HG03460 (cell line): Measurements from ENCODE around the gene MYO18A.

ENCODE experiments used
- ATAC-seq: cut with Tn5 transposase; IDR thresholded peaks from one replicate; pipeline ENCODE4 v1.9.1; 2021; ENCODE audit not compliant: unreplicated experiment

The MYO18A gene

DNA sequence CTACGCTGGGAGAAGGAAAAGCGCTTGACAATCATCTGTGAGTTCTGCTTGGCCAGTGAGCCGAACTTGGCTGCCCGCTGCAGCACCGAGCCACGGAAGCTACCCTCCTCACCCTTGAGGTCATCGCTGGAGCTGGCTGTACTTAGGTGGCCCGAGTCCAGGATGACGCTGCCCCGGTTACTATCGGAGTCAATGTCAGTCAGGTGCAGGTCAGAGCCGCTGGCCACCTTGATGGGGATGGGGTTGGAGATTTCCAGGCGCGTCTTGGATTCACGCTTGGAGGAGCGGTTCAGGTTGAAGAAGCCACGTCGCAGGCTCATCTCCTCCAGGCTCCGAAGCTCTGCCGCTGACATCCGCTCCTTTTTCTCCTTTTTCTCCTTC is 13.7 kb downstream of the MYO18A start:
- ATAC-seq, result no peak

DNA sequence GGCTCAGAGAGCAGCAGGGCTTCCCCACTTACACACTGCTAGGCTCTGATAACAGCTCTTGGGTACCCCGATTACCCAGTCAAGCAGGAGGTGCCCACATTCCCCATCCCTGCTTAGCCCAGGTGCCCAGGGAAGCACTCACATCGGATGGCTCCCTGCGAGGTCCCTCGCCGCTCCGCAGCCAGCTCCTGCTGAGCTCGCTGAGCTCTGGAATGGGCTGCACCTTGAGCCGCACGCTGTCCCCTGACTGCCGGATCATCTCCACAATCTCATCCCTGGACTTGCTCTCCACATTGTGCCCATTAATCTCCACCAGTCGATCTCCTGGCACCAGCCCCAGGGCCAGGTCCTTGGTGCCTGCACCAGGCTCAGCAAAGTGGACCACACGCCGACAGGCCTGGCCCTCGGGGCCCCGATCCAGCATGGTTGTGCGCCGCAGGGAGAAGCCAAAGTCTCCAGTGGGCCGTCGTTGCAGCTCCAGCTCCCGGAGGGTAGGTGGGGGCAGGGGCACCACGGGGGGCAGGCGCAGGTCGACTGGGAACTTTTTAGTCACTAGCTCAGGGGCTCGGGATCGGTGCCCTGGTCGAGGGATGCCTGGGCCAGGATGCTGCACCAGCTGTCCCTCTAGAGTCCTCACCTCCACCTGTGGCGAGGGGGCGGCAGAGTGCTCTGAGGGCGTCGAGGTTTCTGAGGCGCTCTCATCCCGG is 14.2 kb downstream of the MYO18A start:
- ATAC-seq, result no peak

DNA sequence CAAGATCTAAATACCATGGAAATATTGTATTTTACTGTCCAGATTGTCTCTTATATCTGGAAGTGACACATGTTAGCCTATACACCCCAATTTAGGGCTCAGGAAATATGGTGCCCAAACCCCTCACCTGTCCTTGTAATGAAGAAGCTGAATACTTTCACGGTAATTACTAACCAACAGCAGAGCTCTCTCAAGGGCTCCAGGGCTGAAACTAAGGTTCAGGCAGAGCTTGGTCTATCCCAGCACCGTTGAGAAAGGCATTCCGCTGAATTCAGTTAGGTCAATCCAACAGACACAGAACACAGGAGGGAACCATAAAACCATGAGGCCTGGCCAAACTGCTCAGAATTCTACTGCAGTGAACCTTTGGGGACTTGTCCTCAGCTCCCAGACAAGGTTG is 14.9 kb downstream of the MYO18A start:
- no peak for ATAC-seq

DNA sequence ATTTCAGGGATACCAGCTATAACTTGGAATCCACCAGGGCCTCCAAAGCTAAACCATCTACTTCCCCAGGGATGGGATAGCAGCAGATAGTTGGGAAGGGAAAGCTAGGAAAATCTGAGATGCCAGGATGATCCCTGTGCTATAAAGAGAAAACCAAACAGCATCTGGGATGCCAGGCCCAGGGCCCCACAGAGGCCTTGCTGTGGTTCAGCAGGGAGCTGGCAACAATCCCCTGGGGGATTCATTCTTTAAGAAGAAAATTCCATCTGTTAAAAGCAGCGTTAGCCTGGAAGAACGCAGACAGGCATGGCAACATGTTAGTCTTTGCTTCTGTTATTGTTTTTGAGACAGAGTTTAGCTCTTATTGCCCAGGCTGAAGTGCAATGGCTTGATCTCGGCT is 16.6 kb downstream of the MYO18A start:
- no peak for ATAC-seq

DNA sequence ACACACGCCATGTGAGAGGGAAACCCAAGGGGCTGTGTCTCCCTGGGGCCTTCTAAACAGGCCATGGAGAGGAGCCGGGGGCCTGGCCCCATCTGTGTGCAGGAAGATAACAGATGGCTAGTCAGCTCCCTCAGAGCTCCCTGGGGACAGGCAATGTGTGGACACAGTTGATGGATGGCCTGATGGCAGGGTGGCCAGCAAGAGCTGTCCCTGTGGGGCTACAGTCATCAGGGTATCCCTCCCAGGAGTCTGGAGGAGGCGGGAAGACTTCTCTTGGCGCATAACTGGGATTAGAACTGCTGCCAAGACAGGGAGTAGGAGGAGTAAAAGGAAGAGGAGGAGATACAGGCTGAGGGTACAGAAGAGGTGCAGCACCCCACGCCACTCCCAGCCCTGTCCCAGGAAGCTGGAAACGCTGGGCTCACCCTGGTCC is 17.3 kb downstream of the MYO18A start:
- no peak for ATAC-seq

DNA sequence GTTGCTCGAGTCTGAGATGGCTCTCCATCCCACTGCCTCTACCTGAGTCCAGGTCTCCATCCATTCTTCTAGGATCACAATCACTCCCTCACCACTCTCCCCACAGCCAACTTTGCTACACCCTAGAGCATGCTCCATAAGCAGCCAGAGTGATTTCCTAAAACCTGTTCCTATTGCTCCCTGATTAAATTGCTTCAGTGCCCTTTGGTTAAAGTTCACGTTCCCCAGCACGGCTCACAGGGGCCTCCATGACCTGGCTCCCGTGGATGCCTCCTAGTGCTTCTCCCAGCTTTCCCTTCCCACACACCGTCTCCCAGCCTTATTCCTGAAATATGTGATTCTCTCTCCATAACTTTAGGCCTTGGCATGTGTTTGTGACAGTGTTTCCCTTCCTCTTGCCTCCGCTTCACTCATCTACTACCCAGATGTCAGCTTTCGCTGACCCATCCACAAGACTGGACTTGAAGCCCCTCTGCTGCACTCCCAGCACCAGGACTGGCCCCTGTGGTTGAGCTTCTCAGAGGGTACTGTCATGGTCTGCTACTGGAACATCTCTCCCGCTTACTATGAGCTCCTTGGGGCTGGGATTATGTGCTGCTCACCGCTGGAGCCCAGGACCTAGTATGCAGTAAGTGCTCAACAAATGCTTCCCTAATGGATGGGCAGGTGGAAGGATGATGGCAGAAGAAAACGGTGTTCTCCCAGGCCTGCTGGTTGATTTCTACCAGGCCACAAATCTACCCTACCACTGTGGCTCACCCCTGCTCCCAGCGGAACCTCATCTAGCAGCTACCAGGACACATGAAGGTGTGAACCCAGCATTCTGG is 17.9 kb downstream of the MYO18A start:
- ATAC-seq, result no peak

DNA sequence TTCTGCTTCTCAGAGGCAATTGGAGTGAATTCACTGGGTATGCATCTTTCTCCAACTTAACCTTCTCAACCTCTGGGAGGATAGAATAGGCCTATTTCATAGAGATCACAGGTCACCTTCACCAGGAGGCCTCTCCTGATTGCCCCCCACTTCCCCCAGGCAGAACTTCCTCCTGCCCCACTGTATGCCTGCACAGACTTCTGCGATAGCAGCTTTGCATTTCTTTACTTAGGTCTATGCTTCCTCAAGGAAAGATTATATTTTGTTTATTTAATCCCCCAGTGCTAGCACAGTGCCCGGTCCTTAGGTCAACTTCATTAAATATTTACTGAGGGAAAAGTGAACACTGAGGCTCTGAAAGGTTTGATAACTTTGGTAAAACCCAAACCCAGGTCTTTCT is 19.9 kb downstream of the MYO18A start:
- ATAC-seq, result no peak

DNA sequence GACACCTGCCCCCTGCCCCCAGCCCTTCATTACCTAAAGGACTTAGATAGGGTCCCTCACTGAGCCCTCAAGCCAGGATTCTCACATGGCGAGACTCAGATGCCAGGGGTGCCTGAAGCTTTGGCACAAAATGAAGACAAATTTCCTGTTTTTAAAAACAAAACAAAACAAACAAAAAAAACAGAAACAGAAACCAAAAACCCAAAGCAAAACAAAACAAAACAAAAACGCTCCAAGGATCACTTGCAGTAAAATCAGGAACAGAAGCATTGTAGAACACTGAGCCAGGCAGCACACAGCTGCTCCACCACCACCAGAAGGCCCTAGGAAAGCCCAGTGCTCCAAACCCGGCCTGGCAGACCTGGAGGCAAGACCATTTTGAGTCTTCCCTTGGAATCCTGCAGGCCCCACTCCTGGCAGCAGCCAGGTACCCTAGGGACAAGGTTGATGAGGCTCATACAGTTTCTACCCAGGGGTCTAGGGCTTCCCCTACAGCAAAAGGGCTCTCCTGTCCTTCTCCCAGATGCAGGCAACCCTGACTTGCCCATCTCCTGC is 20.8 kb downstream of the MYO18A start:
- ATAC-seq, result no peak

DNA sequence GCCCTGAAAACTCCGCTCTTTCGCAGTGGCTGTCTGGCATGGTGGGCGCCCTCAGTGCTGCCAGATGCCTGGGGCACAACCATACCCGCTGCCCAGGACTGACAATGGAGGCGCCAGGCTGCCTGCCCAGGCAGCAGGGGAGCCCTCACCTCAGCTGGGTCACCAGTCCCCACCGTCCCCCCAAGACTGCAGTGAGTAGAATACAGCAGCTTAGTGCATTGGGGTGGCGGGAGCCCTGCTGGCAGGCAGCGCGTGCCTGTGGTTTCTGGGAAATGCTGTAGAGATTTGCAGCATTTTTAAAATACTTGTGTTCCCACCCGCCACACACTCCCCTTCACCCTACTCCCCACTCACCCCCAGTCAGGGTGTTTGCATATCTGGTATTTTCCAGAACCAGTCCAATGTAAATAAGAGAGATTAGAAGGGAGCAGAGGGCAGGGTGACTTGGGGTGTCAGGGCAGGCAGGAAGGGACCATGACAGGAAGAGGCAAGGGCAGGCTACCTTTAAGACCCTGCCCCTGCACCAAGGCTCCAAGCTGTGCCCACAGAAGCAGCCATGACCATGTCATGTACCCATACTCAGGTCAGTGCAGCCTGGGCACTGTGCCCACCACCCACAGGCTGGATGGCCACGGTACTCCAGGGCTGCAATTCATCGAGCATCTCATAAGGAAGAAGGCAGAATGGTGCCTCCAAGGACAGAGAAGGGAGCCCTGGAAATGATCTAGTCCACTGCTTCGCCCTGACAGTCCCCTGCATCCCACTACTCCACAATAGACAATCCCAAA is 21.5 kb downstream of the MYO18A start:
- no peak for ATAC-seq

DNA sequence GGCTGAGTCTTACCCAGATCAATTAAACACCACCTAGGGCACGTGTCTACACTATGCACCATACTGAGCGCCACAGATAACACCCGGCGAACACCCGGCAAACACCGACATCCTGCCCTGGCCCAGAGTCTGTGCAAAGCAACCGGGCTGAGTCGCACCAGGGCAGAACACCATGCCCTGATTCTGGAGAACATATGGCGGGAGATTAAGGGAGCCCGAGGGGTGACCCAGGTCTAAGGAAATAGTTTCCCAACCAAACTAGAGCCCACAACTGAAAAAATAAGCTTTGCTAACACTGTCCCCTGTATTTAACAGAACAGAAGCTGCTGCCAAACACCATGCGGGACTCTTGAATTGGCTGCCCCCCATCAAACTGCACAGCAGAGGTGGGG is 22.1 kb downstream of the MYO18A start:
- no peak for ATAC-seq

DNA sequence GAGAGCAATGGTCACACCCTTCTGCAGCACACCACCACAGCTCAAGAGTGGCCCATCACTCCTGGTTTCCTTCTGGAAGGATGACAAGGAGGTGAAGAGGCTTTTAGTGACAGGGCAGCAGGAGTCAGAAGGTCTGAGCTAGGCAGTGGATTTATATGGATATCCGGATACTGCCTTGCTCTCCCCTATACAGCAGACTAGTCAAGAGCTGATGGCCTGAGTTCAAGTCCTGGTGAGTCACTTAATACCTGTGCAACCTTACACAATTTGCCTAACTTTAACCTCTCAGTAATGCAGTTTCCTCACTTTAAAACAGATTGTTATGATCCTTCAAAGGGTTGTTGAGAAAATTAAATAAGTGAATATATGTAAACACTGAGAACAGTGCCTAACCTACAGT is 22.9 kb downstream of the MYO18A start:
- ATAC-seq, result no peak

DNA sequence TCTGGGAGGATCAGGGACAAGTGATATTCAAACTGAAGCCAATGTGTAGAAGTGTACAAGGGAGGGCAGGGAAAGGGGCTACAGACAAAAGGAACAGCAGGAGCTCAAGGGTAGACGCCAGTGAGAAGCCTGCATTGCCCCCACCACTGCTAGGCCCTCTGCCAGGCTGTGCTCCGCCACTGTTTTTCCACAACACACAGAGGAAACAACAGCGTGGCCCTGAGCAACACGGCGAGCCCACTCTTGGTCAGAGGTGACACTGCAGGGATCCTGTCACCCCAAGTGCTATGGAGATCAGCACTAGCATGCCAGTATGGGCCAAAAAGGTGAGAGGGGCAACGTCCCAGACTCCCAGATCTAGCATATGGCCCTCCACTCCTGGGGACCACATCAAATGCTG is 23.4 kb downstream of the MYO18A start:
- ATAC-seq, result no peak

DNA sequence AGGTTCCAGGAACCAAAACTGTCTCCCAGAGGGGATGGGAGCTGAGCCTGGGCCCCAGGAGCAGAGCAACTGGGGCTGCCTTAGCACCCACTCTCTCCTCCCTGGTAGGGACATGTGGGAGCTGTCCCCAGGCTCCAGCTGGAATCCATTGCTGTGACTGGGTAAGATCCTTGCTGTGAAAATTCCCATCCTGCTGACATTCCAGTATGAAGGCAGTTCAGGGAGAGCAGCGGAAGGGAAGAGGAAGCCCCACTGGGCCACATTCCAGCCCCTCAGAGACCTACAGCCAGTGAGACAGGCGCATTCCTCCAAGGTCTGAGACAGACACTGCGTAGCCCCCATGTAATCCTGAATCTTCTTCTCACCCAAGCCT is 24.2 kb downstream of the MYO18A start:
- no peak for ATAC-seq

DNA sequence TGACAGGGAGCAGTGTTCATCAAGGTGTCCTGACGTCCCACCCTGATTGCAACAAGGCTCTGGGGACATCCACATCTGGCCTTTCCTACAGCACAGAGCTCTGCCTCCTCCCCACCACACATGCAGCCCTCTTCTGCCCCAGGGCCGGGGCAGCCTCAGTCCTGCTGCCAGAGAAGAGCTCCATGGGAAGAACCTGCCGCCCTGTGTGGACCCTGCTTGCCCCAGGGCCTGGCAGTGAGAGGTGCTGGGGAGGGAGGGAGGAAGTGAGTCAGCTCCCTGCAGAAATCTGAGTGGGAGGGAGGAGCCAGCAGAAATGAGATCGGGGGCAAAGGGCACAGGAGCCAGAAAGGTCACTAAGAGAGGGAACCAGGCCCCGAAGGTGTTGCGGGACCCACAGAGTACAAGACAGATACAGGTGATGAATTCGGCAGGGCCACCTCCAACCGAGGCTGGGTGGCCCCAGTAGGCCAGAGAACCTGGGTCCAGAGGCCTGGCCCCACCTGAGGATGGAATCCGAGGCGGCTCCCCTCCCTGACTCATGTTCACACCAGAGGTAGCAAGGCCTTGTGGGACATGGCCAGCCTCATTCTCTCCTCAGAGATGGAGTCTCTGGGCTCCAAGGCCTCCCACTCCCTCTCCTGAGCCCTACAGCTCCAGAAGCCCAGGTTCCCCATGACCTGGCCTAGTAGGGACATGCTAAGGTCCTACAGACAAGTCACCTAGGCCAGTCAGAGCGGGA is 24.8 kb downstream of the MYO18A start:
- ATAC-seq, result no peak

DNA sequence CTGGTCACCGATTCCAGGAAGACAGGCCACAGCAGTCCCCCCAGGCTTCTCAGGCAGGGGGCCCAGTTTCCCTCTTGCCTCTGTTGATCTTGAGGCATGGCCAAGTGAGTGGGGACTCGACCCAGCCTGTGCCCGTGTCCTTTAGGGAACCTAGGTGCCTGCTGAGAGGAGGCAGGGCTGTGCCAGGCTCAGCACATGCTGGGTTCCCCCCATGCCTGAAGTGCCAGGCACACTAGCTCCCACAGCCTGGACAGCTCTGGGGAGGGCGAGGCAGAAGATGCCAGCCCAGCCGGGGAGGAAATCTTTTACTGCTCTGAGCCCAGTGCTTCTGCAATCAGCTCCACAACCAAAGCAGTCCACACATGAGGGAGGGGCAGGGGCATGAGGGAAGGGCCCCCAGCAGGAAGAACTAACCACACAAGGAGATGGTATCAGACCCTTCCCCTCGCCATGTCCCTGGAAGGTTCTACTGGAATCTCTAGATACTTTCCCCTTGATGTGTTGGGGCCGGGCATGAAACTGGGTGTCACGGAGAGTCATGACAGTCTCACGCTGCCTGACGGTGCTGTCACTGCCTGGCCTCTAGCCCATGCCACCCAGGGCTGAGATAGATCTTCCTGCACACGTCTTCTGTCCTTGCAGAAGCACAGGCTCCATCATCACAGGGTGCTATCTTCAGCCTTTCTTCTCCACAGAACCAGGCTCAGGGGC is 25.5 kb downstream of the MYO18A start:
- no peak for ATAC-seq

DNA sequence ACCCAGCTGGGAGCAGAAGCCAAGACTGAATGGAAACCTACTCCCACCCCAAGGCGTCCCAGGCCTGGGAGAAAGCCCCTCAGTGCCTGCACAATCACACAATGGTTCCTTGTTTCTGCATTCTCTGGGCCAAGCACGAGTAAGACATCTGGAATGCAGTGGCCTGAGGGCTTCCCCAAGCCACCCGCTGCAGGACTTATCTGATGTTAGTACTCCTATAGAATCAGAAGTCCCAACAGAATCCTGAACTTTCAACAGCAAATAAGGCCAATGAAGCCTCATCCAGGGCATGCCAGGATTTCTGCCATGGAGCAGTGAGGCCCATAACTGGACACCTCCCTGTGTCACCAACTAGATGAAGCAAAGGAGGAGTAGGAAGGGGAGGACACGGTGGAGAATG is 28.6 kb downstream of the MYO18A start:
- no peak for ATAC-seq

DNA sequence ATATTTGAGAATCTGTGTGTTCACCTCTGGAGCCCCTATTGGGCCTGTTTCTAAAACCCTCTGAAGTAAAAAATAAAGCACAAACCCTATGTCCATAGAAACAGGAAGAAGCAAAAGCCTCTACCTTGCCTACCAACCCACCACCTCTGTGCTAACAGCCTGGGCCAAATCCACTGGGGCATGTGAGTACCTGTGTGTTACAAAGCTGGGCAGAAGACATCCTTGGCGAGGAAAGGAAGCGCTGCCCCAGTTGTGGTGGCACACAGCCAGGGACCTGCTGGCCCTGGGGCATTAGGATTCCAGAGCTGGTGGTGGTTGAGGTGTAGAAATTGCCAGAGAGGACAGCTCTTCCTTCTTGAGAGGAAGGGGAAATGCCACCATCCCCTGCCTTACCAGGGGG is 30.0 kb downstream of the MYO18A start:
- no peak for ATAC-seq

DNA sequence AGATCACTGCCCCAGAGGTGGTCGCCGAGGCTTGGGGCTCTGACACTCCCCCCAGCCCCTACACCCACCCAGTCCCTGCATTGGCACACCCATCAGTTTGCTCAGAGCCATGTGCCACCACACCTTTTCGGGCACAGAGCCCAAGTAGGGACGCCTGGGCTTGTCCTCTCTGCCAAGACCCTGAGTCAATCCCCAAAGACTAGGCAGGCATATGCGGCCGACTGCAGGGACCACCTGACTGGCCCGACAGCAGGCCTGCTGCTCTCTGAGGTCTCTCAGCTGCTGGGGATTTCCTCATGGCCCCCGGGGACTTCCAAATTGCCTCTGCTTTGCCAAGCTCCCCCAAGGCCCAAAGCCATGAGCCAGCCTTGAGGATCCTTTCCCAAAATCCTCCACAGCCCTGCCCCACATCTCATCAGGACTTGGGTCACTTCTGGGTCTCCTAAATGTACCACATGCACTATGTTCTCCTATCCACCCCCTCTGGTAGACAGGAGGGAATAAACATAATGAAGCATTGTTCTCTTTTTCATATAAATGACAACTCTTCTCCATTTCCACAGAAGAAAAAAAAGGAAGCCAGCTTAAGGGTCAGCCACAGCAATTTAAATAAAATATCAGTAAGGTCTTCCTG is 30.6 kb downstream of the MYO18A start:
- ATAC-seq, result no peak

DNA sequence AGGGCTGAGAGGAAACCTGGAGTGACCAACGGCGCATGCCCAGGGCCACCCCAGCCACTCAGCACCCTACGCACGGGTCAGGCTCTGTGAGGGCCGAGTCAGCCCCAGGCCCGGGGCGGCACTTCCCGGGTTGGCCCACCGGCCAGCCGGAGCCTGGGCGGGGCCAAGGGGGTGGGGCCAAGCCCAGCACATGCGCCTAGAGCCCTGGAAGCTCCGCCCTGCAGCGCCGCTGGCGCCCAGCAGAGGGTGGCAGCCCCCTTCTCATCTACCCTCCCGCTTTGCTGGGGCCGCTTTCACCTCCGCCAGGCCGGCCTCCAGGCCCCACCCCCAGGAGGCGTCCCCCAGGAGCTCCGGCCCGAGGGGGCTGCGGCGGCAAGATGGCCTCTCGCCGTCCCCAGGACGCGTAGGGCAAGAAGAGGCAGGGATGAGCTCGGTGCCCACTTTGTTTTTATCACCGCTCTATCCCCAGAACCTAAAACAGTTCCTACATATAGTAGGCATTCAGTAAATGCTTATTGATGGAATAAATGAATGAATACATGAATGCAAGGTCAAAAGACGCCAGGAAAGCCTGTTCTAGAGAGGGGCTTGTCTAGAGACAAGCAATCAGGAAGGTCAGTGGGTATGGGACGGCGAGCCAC is 31.3 kb downstream of the MYO18A start:
- peak; percentile 82 for ATAC-seq
